Kasumi-1 (cell line): ENCODE results near the gene NFATC1.

Source experiments
- DNase-seq, 2 experiments: peaks; one replicate each; lab custom pipeline; 2025; lab: John Stamatoyannopoulos, UW

Gene NFATC1

DNA sequence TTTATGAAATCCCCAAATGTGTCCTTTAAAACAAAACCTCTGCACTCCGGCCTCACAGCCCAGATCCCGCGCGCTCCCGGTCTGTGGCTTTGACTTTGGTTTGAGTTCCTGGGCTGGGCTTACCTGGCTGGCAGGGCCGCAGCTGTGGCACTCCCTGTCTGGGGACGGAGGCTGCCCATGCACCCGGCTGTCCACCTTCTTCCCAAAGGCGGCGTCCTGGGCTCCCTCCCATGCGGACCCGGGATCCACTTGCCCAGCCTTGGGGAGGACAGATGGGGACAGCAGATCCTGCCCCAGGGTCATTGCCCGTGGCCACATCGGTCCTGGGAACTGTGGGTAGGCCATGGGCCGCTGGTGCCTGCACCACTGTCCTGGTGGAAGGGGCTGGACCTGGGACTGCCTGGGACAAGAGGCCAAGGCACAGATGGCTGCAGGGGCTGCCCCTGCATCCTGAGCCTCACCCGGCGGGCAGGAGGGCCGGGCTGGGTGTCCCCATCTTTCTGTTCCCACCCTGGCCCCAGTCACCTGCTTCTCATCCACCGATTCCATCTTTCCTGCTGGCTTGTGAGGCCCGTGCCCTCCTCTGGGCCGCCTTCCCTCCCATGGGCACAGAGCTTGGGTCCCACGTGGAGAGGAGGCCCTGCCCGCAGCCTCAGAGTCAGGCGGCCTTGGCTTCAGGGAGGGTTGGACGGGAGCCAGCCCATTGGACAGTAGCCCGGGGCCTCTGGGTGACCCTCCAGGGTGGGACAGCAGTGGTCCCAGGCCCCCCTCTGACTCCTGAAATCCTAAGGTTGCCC is 27.7 kb downstream of the NFATC1 start:
- no peak for DNase-seq

GRCh38 chr18:79424008-79424565 is 28.4 kb downstream of the NFATC1 start:
- DNase-seq = no peak

- DNase-seq = no peak
Observed at GRCh38 chr18:79424880-79425568, 29.3 kb downstream of the NFATC1 start.

DNA sequence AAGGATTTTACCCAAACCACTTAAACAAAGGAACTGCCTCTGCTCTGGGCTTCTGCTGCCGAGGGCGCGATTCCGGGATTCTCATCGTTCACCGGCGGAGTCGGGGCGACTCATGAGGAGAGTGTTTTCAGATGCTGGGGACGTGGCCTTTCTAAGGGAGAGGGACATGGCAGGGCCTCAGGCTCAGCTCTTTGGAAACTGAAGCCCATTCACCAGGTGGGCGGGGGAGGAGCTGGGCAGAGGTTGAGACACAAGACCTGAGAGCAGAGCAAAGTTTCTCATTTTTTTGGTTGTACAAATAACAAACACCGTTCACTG is 29.8 kb downstream of the NFATC1 start:
- DNase-seq = no peak

DNA sequence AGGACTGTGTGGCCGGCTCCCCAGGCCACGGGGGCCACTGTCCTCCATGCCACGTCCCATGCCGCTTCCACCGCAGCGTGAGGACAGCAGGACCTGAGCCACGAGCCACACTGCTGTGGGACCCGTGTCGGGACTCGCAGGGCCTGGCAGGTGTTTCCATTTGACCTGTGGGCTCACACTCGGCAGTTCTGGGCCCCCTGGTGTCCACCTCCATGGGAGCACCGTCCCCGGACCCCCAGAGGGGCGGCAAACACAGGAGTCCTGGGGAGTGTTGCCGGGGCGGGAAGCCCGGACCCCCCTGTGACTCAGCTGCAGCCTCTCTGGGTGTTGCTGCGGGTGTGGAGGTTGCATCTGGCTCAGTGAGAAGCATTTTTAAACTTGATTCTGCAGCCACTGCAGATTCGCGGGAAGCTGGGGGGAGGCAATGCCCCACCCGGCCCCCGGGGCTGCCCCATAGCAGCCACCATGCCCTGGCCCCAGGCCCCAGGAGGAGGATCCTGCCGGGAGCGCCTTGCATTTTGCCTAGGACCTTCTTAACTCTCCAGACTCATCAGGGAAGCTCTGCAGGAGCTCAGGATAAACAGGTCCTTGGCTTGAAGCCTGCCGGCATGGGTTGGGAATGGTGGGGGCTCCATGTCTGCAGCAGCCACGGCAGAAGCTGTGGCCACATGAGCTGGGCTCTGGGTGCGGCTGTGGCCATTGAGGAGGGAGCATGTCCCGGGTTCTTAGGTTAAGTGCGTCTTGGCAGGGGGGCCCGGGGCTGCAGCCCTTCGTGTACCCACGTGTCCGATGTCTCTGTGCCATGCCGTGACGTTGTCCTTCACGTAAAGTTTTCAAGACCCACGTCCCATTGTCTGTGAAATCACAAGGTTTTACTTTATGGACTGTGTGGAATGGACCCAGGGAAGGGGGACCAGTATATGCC is 30.9 kb downstream of the NFATC1 start:
- DNase-seq = no peak

DNA sequence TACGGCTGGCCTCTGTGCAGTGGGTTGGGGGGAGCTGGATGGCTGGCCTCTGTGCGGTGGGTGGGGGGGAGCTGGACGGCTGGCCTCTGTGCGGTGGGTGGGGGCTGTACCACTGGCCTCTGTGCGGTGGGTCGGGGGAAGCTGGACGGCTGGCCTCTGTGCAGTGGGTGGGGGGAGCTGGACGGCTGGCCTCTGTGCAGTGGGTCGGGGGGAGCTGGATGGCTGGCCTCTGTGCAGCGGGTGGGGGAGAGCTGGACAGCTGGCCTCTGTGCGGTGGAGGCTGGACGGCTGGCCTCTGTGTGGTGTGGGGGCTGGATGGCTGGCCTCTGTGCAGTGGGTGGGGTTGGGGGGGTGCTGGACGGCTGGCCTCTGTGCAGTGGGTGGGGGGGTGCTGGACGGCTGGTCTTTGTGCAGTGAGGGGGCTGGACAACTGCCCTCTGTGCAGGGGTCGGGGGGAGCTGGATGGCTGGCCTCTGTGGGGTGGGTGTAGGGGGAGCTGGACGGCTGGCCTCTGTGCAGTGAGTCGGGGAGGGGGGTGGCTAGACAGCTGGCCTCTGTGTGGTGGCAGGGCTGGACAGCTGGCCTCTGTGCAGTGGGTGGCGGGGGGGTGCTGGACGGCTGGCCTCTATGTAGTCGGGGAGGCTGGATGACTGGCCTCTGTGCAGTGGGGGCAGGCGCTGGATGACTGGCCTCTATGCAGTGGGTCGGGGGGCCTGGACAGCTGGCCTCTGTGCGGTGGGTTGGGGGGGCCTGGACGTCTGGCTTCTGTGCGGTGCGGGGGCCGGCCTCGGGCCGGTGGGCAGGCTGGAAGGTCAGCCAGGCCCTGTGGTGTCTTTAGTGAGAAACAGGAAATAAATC is 31.9 kb downstream of the NFATC1 start:
- no peak for DNase-seq

GRCh38 chr18:79428287-79428686 is 32.6 kb downstream of the NFATC1 start:
- no peak for DNase-seq

- DNase-seq = no peak
Observed at GRCh38 chr18:79429381-79429780, 33.7 kb downstream of the NFATC1 start.

DNA sequence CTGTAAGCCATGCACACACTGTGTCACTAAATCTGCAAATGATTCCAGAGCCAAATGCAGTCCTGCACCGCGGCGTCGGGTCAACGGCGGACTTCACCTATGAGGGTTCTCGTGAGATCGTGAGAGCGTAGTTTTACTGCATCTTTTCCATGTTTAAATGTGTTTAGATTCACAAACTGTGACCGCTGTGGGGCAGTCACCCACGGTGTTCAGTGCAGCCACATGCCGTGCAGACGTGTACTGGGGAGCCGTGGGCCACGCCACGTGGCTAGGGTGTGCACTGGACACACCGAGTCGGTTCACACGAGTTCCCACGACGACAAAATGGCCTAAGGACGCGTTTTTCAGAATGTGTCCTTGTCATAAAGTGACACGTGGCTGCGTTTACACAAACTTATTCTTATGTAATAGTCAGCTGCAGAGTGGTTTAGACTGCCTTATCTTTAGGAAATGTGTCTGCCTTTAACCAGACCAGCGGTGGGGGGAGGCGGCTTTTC is 34.1 kb downstream of the NFATC1 start:
- no peak for DNase-seq

DNA sequence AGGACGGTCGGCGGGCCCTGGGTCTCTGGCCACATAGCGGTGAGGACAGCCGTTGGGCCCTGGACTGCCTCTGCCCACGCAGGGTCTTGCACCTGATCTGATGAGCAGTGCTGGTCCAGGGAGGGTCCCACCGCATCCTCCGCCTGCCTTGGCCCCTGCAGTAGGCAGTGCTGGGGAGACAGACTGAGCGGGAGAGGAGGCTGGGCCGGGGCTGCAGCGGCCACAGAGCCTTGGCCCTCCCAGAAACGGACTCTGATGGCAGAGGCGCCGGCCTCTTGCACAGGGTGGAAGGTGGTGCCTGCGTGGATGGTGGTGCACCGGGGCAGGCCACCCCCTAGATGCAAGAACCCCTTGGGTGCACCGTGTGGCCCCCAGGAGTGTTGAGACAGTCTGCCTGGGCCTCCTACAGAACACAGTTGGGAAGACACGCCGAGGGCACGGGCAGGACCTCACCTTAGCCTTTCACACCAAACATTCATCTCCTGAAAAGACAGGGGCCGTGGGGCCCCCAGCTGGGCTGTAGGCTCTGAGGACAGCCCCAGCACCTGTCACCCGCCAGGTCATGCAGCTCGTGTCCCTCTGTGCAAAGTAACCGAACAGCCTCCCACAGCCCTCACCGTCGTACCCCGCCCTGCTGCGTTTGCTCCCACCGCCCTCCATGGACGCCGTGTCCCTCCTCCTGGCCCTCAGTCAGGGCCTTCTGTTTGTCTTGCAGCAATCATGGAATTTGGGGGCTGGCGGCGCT is 36.8 kb downstream of the NFATC1 start:
- no peak for DNase-seq

DNA sequence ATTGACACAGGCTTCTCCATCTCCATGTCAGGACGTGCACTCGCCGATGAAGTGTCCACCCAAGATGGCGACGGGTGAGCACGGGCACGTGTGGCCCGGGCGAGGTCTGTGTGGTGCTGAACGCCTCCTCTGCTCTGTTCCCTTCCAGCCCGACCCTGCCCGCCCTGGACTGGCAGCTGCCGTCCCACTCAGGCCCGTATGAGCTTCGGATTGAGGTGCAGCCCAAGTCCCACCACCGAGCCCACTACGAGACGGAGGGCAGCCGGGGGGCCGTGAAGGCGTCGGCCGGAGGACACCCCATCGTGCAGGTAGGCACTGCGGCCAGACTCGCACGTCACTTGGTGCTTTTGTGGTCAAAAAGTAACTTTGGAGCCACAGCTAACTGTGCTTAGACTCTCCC is 37.7 kb downstream of the NFATC1 start:
- DNase-seq = no peak

GRCh38 chr18:79434607-79435401 is 39.1 kb downstream of the NFATC1 start:
- DNase-seq = no peak

- no peak for DNase-seq
Observed at GRCh38 chr18:79436556-79437275, 41.0 kb downstream of the NFATC1 start.

- DNase-seq = no peak
Observed at GRCh38 chr18:79438089-79438897, 42.6 kb downstream of the NFATC1 start.

DNA sequence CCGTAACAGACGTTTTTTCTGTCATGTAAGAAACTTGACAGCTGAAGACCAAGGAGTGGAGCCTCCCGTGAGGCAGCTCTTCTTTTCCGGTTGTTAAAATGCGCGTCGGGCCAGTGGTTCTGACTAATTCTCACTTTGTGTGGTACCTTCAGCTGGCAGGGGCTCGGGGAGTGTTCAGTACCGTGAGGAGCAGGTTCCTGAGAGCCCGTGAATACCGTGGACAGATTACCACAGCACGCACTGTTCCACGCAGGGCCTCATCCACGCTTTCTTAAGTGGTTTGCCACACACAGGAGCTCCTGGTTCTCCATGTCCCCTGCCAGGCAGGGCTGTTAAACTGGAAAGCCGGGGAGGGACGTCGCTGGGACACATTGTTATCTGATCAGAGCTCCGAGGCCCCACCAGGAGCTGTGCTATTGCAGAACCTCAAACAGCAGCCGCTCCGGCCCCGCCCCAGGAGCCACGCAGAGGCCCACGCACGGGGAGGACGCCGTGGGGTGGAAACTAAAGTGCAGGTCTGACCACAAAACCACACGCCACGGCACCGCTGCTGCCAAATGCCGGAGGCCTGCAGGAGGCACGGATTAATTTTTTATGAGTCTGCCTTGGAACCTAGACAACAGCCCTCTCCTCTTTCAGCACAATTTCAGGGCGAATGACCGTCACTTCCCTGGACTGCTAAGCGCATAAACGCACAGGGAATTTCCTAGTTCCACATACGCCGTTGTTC is 43.3 kb downstream of the NFATC1 start:
- DNase-seq = no peak

- DNase-seq = no peak
Observed at GRCh38 chr18:79439628-79440023, 43.9 kb downstream of the NFATC1 start.

GRCh38 chr18:79440316-79441110 is 44.8 kb downstream of the NFATC1 start:
- DNase-seq = no peak
